Fibroblast of pulmonary artery (primary cell): ENCODE data around the gene ZNF414.

Experiments
- DNase-seq: peaks from one replicate; pipeline ENCODE4 v3.0.0-alpha.2; 2010; ENCODE audit warnings: low read depth
- H3K4me3 ChIP-seq: replicated peaks from 2 replicates; pipeline ENCODE4 v1.5.1; 2011; ENCODE audit warnings: low read depth, mild to moderate bottlenecking, control low read depth, low read length, moderate library complexity
- CTCF ChIP-seq: IDR thresholded peaks from 2 replicates; pipeline ENCODE4 v1.5.1; 2011; ENCODE audit warnings: mild to moderate bottlenecking, control low read depth, low read length, inconsistent platforms; ENCODE audit errors: missing control alignments

The ZNF414 gene

GRCh38 chr19:8550070-8550469 is 36.1 kb upstream of the ZNF414 start:
- no peak for TF ChIP-seq CTCF
- H3K4me3 ChIP-seq: no peak overlapping the region
- DNase-seq: no peak

GRCh38 chr19:8545743-8546142 is 31.8 kb upstream of the ZNF414 start:
- H3K4me3 ChIP-seq: no peak overlapping the region
- no peak for TF ChIP-seq CTCF

GRCh38 chr19:8544168-8544567 is 30.2 kb upstream of the ZNF414 start:
- no peak for TF ChIP-seq CTCF
- DNase-seq: no peak
- H3K4me3 ChIP-seq: no peak overlapping the region

More at GRCh38 chr19:8545743-8546142, 31.8 kb upstream of the ZNF414 start:
- no peak for DNase-seq

GRCh38 chr19:8539621-8540149 is 25.7 kb upstream of the ZNF414 start:
- TF ChIP-seq CTCF: no peak

GRCh38 chr19:8537099-8537498 is 23.1 kb upstream of the ZNF414 start:
- no peak for TF ChIP-seq CTCF
- no peak overlapping the region for H3K4me3 ChIP-seq
- no peak for DNase-seq

More at GRCh38 chr19:8539621-8540149, 25.7 kb upstream of the ZNF414 start:
- no peak for DNase-seq
- no peak overlapping the region for H3K4me3 ChIP-seq

- no peak overlapping the region for H3K4me3 ChIP-seq
- no peak for DNase-seq
- TF ChIP-seq CTCF: no peak
Measured at GRCh38 chr19:8536282-8536681, 22.3 kb upstream of the ZNF414 start.

GRCh38 chr19:8532225-8532624 is 18.3 kb upstream of the ZNF414 start:
- no peak overlapping the region for H3K4me3 ChIP-seq
- TF ChIP-seq CTCF: no peak
- no peak for DNase-seq
